GM19240 (cell line): Measurements from ENCODE around the gene CDC40.
"Not testable (repeated sequence)": the region's sequence is repeated elsewhere in the genome, so short reads cannot be mapped to it uniquely, and the experiment has no call there.

Source experiments
- DNase-seq: peaks from one replicate; pipeline ENCODE4 v3.0.0; 2011; ENCODE audit warnings: low spot score; ENCODE audit not compliant: insufficient read length

The CDC40 gene

DNA sequence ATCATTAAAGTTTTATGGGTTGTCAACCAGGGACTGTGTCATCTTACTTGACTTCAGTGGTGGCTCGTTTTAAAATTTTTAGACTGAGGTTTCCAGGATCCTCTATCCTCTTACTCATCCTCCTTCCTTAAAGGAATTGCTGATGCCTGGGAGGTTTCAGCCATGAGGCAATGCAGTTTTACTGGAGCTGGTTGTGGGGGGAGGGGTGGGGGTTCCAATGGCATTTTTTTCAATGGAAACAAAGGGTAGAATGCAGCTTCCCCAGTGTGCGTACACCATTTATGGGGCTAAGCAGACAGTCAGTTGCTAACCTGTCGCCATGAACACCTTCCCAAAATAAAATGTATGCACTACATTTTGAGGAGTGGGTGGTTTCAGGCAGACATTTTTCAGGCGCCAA lies 89.9 kb downstream of the CDC40 start:
- DNase-seq = no peak

DNA sequence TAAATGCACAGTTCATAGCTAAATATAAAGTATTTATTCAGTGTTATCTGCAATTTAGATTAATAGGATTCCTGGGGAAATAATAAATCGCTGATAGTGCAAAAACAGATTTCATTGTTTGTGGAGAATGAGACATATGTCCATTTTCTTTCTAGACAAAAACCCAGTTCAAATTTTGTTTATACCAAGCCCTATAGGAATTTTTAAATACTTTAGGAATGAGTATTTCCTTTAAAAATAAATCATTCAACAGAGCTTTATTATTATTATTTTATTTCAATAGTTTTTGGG lies 91.5 kb downstream of the CDC40 start:
- DNase-seq = no peak

DNA sequence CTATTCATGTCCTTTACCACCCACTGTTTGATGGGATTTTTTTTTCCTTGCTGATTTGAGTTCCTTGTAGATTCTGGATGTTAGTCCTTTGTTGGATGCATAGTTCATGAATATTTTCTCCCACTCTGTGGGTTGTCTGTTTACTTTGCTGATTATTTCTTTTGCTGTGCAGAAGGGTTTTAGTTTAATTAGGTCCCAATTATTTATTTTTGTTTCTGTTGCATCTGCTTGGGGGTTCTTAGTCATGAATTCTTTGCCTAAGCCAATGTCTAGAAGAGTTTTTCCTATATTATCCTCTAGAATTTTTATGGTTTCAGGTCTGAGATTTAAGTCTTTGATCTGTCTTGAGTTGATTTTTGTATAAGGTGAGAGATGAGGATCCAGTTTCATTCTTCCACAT lies 92.6 kb downstream of the CDC40 start:
- not testable (repeated sequence) for DNase-seq

DNA sequence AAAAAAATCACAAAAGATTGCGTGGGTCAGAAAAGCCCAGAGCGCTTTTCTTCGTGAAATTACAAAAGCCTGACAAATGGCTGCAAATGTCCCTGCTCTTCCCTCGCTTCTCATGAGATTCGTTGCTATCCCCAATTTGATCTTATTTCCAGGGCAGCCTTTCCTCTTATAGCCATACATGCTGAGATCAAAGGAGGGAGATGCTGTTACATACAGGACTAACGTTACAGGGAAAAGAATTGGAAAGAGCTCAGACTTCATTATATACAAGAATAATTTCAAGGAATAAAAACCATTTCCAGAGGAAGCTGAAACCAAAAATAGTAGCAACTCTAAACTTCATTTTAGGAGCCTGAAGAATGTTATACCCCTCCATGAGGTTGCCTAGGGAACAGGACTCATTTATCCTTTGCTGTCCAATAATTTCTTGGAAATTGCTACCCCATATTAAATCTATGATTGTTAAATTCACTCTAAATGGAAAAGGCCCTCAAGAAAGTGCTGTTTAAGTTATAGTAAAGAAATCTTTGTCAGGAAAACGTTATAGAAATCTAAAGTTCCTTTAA lies 97.0 kb downstream of the CDC40 start:
- no peak for DNase-seq
